ENCODE measurements around the gene CNP.

CNP gene

DNA sequence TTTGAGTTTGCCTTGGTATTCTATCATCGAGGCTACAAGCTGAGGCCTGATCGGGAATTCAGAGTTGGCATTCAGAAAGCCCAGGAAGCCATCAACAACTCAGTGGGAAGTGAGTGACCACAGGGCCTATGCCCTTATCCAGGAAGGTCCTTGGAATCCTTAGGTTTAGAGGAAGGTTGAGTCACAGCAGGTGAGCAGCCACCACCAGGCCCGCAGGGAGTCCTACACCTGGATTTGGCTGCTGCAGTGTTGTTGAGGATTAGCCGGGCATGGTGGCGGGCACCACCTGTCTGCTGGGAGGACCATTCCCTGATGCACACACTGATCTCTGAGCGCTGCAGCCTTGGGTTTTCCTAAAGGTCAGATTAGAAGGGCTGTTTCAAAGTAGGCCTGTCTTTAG is 31.0 kb upstream of the CNP start:
- TF ChIP-seq, protein P1, sequence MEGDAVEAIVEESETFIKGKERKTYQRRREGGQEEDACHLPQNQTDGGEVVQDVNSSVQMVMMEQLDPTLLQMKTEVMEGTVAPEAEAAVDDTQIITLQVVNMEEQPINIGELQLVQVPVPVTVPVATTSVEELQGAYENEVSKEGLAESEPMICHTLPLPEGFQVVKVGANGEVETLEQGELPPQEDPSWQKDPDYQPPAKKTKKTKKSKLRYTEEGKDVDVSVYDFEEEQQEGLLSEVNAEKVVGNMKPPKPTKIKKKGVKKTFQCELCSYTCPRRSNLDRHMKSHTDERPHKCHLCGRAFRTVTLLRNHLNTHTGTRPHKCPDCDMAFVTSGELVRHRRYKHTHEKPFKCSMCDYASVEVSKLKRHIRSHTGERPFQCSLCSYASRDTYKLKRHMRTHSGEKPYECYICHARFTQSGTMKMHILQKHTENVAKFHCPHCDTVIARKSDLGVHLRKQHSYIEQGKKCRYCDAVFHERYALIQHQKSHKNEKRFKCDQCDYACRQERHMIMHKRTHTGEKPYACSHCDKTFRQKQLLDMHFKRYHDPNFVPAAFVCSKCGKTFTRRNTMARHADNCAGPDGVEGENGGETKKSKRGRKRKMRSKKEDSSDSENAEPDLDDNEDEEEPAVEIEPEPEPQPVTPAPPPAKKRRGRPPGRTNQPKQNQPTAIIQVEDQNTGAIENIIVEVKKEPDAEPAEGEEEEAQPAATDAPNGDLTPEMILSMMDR (IDR thresholded peaks at IDR 0.05; ENCODE audit: insufficient read depth, low read depth, low read length, missing control alignments), result no peak
- no peak overlapping the region for H3K4me3 ChIP-seq (ENCODE audit: low read depth, low read length)
- no peak for DNase-seq (ENCODE audit: low read depth)

- DNase-seq (ENCODE audit: low read depth), result no peak
- TF ChIP-seq, protein P1 (IDR thresholded peaks at IDR 0.05; ENCODE audit: insufficient read depth, low read depth, low read length, missing control alignments), result no peak
- no peak overlapping the region for H3K4me3 ChIP-seq (ENCODE audit: low read depth, low read length)
Observed at GRCh38 chr17:41937970-41938954, 28.3 kb upstream of the CNP start.

- H3K4me3 ChIP-seq (ENCODE audit: low read depth, low read length), result no peak overlapping the region
- TF ChIP-seq, protein P1 (IDR thresholded peaks at IDR 0.05; ENCODE audit: insufficient read depth, low read depth, low read length, missing control alignments), result no peak
- DNase-seq (ENCODE audit: low read depth), result no peak
Observed at GRCh38 chr17:41939044-41939692, 27.4 kb upstream of the CNP start.

DNA sequence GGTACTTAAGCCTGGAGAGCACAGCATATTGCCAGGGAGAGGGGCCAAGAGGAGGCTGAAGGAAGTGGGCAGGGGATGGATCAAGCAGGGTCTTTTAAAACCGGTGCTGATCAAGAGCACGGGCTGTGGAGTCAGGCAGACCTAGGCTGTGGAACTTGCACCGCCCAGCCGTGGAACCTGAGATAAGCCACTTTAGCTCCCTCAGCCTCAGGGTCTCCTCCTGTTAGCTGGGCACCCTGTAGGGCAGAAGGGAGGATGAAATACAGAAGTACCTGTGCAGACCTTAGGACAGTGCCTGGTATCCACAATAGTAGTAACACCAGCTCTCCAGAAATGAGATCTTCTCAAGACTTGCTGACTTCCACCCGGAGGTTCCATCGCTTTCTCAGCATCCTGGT is 26.9 kb upstream of the CNP start:
- DNase-seq (ENCODE audit: low read depth), result no peak
- TF ChIP-seq, protein P1 (IDR thresholded peaks at IDR 0.05; ENCODE audit: insufficient read depth, low read depth, low read length, missing control alignments), result no peak
- no peak overlapping the region for H3K4me3 ChIP-seq (ENCODE audit: low read depth, low read length)

GRCh38 chr17:41941168-41941567 is 25.4 kb upstream of the CNP start:
- DNase-seq (ENCODE audit: low read depth), result no peak
- TF ChIP-seq, protein P1 (IDR thresholded peaks at IDR 0.05; ENCODE audit: insufficient read depth, low read depth, low read length, missing control alignments), result no peak
- no peak overlapping the region for H3K4me3 ChIP-seq (ENCODE audit: low read depth, low read length)

- no peak overlapping the region for H3K4me3 ChIP-seq (ENCODE audit: low read depth, low read length)
- DNase-seq (ENCODE audit: low read depth), result no peak
- TF ChIP-seq, protein P1 (IDR thresholded peaks at IDR 0.05; ENCODE audit: insufficient read depth, low read depth, low read length, missing control alignments), result no peak
Observed at GRCh38 chr17:41942626-41943373, 23.8 kb upstream of the CNP start.
